GM12874 (cell line): ENCODE results near the gene GLI3.

Experiments used
- CTCF ChIP-seq: IDR thresholded peaks from 2 replicates; pipeline ENCODE4 v1.5.1; 2011; ENCODE audit warnings: low read depth, mild to moderate bottlenecking, control low read depth, low read length, moderate library complexity; ENCODE audit not compliant: insufficient read depth

Gene GLI3

GRCh38 chr7:42011846-42012245, 225.2 kb downstream of the GLI3 start:
- no peak for TF ChIP-seq CTCF

- no peak for TF ChIP-seq CTCF
Observed at GRCh38 chr7:42010751-42011150, 226.3 kb downstream of the GLI3 start.

GRCh38 chr7:42006801-42007513, 230.1 kb downstream of the GLI3 start:
- no peak for TF ChIP-seq CTCF

- TF ChIP-seq CTCF = no peak
Observed at GRCh38 chr7:42002654-42003053, 234.4 kb downstream of the GLI3 start.

GRCh38 chr7:41999736-42000283, 237.2 kb downstream of the GLI3 start:
- no peak for TF ChIP-seq CTCF

GRCh38 chr7:41998041-41998440, 239.0 kb downstream of the GLI3 start:
- TF ChIP-seq CTCF = no peak

GRCh38 chr7:41997151-41997550, 239.9 kb downstream of the GLI3 start:
- no peak for TF ChIP-seq CTCF
